ENCODE measurements around the gene CCDC190. TPM values are rescaled to one million over a fixed set of nuclear protein-coding genes. Genes with fewer than 3 reads are reported as not detected.

CCDC190 gene
- total and polyA plus RNA-seq, 2 of the 13 experiments (the other 11 are each of a cell fraction or from before 2014, with no cell fraction given) = not detected

DNA sequence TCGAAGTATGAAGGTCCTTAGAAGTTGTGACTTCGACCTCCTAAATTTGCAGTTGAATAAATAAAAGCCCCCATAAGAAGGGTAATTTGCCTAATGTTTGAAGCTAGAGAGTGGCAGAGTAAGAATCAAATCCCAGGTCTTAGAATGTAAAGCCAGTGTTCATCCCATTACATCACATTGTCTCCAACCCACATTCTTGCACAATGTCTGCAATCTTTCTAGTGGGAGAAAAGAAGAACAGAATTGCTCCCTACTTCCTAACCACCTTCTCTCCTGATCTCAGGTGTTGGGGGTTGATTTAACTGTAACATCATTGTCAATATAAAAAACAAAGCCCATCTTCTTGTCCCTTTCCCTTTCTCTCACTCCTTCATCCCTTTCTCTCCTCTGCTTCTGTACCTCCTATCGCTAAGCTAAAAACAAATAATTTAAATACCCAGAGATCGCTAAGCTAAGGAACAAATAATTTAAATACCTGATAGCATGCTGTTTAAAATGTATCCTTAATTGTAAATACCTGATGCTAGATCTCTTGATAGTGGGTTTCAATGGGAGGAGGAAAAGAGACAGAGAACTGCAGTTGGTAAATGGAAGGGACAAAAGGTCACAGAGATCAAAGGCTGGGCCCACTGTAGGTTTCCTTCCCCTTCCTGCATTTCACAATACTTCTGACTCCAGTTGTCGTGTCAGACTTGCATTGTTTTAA lies 32.1 kb upstream of the CCDC190 start:
- Histone ChIP-seq H3K9me3 (ENCODE audit: low read length) (no peaks in the 10 kb centered on the region), H3K36me3 (replicated peaks in 1 of 2; ENCODE audit: control insufficient read depth in 1 of 2, insufficient read depth in 2 of 2, low read length in 2 of 2) (no peaks in the 10 kb centered on the region), H2AFZ (ENCODE audit: low read length) (no peak overlapping the region), H4K20me1 (ENCODE audit: insufficient read depth, low read length) (no peaks in the 10 kb centered on the region), H3K27me3 (ENCODE audit: control insufficient read depth in 1 of 2, insufficient read depth in 2 of 2, low read length in 2 of 2) (no peaks in the 10 kb centered on the region), H3K9ac (ENCODE audit: insufficient read depth, low read depth, low read length) (no peak overlapping the region), H3K4me2 (ENCODE audit: low read depth, low read length) (peak overlapping the region; percentile 25), H3K4me1 (ENCODE audit: insufficient read depth, low read length) (peaks cover 29% of the 10 kb centered on the region), H3K79me2 (ENCODE audit: insufficient read depth, low read length) (no peaks in the 10 kb centered on the region), H3K4me3 (replicated peaks in 1 of 3; ENCODE audit: insufficient read depth in 1 of 3, low read depth in 2 of 3, low read length in 3 of 3) (no peak overlapping the region; a peak in 1 of 6 replicates), H3K27ac (ENCODE audit: extremely low read length, insufficient read depth, low read length) (no peak overlapping the region)
- BruUV-seq (replicated peaks) = no TSS peak
- CTCF ChIA-PET (ENCODE audit: low intra/inter-chr PET ratio, low total read pairs) = no interaction called here
- peak; percentile 88 for DNase-seq (ENCODE audit: low spot score)
- intact Hi-C loops (cut with micrococcal nuclease; ENCODE audit: unreplicated experiment) (no loop called here), in situ Hi-C loops (cut with HindIII; ENCODE audit: extremely low pct_ligation_motif_present, low pct_unique_long_range_greater_than_20kb) (no loop called here)
- POLR2A ChIA-PET = no interaction called here
- FAIRE-seq = peak; percentile 97
- ATAC-seq = peak; percentile 97
- 6% methylated on average over 5 of the region's 5 CpGs for WGBS (ENCODE audit: low lambda C conversion rate)
- peak; percentile 75 for TF ChIP-seq ELF1 (CRISPR knock-in tag; IDR thresholded peaks at IDR 0.05)
- TF ChIP-seq KDM5B (CRISPR knock-in tag; IDR thresholded peaks at IDR 0.05; ENCODE audit: borderline replicate concordance) = no peak
- TF ChIP-seq POGZ (CRISPR knock-in tag; IDR thresholded peaks at IDR 0.05) = peak; percentile 60
- no peak for TF ChIP-seq TP53 (CRISPR knock-in tag; conservative IDR thresholded peaks at IDR 0.05)
- TF ChIP-seq ZBTB8A (CRISPR knock-in tag; IDR thresholded peaks at IDR 0.05; ENCODE audit: borderline replicate concordance, low read depth) = no peak
- no peak for TF ChIP-seq ZNF703 (CRISPR knock-in tag; IDR thresholded peaks at IDR 0.05; ENCODE audit: borderline replicate concordance)
- peak; percentile 80; the same call in 1 of the 2 replicates for TF ChIP-seq ZNF124 (CRISPR knock-in tag; IDR thresholded peaks at IDR 0.05)
- no peak for TF ChIP-seq ZNF234 (CRISPR knock-in tag; conservative IDR thresholded peaks at IDR 0.05)
- no peak for TF ChIP-seq ONECUT2 (CRISPR knock-in tag; IDR thresholded peaks at IDR 0.05)
- TF ChIP-seq SYNCRIP (IDR thresholded peaks at IDR 0.05; ENCODE audit: insufficient read depth, low read depth, low read length) = no peak
- TF ChIP-seq CSRNP1 (CRISPR knock-in tag; IDR thresholded peaks at IDR 0.05) = no peak
- TF ChIP-seq JARID2 (CRISPR knock-in tag; IDR thresholded peaks at IDR 0.05; ENCODE audit: insufficient replicate concordance) = no peak
- no peak for TF ChIP-seq ZNF136 (CRISPR knock-in tag; IDR thresholded peaks at IDR 0.05; ENCODE audit: low read depth)
- no peak for TF ChIP-seq JUND (CRISPR knock-in tag; IDR thresholded peaks at IDR 0.05)
- TF ChIP-seq ZNF615 (CRISPR knock-in tag; IDR thresholded peaks at IDR 0.05; ENCODE audit: borderline replicate concordance) = no peak
- TF ChIP-seq BCL6 (CRISPR knock-in tag; IDR thresholded peaks at IDR 0.05) = peak; percentile 67
- TF ChIP-seq, protein P1, sequence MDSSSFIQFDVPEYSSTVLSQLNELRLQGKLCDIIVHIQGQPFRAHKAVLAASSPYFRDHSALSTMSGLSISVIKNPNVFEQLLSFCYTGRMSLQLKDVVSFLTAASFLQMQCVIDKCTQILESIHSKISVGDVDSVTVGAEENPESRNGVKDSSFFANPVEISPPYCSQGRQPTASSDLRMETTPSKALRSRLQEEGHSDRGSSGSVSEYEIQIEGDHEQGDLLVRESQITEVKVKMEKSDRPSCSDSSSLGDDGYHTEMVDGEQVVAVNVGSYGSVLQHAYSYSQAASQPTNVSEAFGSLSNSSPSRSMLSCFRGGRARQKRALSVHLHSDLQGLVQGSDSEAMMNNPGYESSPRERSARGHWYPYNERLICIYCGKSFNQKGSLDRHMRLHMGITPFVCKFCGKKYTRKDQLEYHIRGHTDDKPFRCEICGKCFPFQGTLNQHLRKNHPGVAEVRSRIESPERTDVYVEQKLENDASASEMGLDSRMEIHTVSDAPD (CRISPR knock-in tag; IDR thresholded peaks at IDR 0.05) = no peak
- TF ChIP-seq, protein P2, sequence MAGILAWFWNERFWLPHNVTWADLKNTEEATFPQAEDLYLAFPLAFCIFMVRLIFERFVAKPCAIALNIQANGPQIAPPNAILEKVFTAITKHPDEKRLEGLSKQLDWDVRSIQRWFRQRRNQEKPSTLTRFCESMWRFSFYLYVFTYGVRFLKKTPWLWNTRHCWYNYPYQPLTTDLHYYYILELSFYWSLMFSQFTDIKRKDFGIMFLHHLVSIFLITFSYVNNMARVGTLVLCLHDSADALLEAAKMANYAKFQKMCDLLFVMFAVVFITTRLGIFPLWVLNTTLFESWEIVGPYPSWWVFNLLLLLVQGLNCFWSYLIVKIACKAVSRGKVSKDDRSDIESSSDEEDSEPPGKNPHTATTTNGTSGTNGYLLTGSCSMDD (CRISPR knock-in tag; IDR thresholded peaks at IDR 0.05) = no peak
- no peak for TF ChIP-seq PCBP2 (optimal IDR thresholded peaks at IDR 0.05; ENCODE audit: low read depth, low read length, poor library complexity, severe bottlenecking)
- TF ChIP-seq HOXA3 (CRISPR knock-in tag; IDR thresholded peaks at IDR 0.05) = no peak
- TF ChIP-seq CENPT (CRISPR knock-in tag; IDR thresholded peaks at IDR 0.05; ENCODE audit: low read depth) = no peak
- no peak for TF ChIP-seq ZNF30 (CRISPR knock-in tag; IDR thresholded peaks at IDR 0.05)
